Type B pancreatic cell (in vitro differentiated cells): ENCODE data around the gene RBP3. TPM values are rescaled to one million over a fixed set of nuclear protein-coding genes. Genes with fewer than 3 reads are reported as not detected.
A peak's percentile ranks its signal among the peaks of the same experiment; 100 is the strongest.

Source experiments
- DNase-seq: peaks from one replicate; pipeline ENCODE4 v3.0.0; 2021; ENCODE audit warnings: mixed read lengths; ENCODE audit not compliant: unreplicated experiment; ENCODE audit errors: extremely low spot score
- H3K27ac Mint-ChIP-seq: 2 replicates; pipeline ENCODE4 v1.8.0; 2021; ENCODE audit warnings: mild to moderate bottlenecking, mixed read lengths
- H3K27me3 Mint-ChIP-seq: 2 replicates; pipeline ENCODE4 v1.8.0; 2021; ENCODE audit warnings: mixed read lengths
- H3K36me3 Mint-ChIP-seq: 2 replicates; pipeline ENCODE4 v1.8.0; 2021; ENCODE audit warnings: mixed read lengths
- H3K4me1 Mint-ChIP-seq: one replicate; pipeline ENCODE4 v1.8.0; 2021; ENCODE audit warnings: mixed read lengths; ENCODE audit not compliant: unreplicated experiment
- H3K4me3 Mint-ChIP-seq: 2 replicates; pipeline ENCODE4 v1.8.0; 2021; ENCODE audit warnings: mild to moderate bottlenecking, mixed read lengths
- H3K9me3 Mint-ChIP-seq: 2 replicates; pipeline ENCODE4 v1.8.0; 2021; ENCODE audit warnings: mixed read lengths
- total RNA-seq: library from RNA; stranded (reverse); gene quantifications from 2 replicates; pipeline ENCODE4 v1.2.1, GENCODE V29; 2021; ENCODE audit warnings: low replicate concordance
- TF ChIP-seq, protein P1 (sequence below): fragments of 200-600 bp; sonication (generic); conservative IDR thresholded peaks from 2 replicates; pipeline ENCODE4 v1.5.0; 2021; ENCODE audit warnings: antibody characterized with exemption, mild to moderate bottlenecking

Gene RBP3
- total RNA-seq, 1 donor from 2014 or later: not detected

DNA sequence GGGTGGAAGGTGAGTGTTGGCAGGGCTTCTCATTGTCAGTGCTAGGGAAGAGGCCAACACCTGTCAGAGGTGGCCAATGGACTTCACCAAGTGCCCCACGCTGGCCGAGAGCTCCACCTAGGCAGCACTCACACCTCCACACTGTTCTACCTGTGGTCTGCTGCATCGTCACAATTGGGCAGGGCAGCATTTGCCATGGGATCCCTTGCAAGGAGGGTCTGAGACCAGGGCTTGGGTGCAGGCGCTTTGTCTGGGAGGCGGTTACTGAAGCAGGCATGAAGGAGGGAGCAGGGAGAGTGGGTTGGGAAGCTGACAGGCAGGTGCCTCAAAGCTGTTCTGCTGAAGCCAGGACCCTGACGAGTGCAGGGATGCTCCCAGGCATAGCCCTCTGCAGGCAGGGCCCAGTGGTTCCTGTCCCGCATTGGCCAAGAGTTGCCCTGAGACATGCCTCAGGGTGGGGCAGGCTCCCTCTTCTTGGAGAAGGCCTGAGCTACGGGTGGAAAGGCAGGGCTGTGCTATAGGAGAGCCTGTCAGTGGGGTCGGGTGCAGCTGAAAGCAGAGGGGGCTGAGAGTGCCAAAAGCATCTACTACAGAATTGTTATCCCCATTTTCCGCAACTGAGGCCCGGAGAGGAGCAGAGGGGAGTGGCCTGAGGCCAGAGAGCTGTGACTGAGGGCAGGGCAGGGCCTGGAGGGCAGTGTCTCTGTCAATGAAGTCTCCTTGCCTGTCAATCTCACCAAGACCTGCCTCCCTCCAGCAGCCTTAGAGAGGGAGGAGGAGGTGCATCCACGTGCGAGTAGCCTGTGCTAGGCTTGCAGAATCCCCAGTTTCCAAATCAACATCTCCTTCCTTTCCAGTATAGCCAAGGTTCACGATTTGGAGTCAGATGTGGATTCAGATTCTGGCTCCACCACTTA, 4.0 kb downstream of the RBP3 start:
- H3K27ac Mint-ChIP-seq: no peak overlapping the region
- H3K9me3 Mint-ChIP-seq: no peaks in the 10 kb centered on the region
- no peak overlapping the region for H3K4me3 Mint-ChIP-seq
- H3K4me1 Mint-ChIP-seq: no peaks in the 10 kb centered on the region
- DNase-seq: no peak
- H3K27me3 Mint-ChIP-seq: peaks cover 5% of the 10 kb centered on the region
- TF ChIP-seq, protein P1, sequence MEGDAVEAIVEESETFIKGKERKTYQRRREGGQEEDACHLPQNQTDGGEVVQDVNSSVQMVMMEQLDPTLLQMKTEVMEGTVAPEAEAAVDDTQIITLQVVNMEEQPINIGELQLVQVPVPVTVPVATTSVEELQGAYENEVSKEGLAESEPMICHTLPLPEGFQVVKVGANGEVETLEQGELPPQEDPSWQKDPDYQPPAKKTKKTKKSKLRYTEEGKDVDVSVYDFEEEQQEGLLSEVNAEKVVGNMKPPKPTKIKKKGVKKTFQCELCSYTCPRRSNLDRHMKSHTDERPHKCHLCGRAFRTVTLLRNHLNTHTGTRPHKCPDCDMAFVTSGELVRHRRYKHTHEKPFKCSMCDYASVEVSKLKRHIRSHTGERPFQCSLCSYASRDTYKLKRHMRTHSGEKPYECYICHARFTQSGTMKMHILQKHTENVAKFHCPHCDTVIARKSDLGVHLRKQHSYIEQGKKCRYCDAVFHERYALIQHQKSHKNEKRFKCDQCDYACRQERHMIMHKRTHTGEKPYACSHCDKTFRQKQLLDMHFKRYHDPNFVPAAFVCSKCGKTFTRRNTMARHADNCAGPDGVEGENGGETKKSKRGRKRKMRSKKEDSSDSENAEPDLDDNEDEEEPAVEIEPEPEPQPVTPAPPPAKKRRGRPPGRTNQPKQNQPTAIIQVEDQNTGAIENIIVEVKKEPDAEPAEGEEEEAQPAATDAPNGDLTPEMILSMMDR: no peak
- H3K36me3 Mint-ChIP-seq: no peaks in the 10 kb centered on the region

DNA sequence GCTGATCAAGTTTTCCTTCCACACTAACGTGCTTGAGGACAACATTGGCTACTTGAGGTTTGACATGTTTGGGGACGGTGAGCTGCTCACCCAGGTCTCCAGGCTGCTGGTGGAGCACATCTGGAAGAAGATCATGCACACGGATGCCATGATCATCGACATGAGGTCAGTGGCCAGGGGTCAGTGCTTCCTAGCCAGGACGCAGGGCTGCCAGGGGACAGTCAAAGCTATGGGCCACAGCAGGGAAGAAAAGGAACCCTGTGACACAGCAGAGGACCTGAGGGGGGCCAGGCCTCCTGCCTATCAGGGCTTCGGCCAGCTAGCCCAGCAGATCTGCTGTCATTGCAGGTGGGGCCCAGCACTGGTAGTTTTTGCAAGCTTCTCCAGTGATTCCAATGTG, 5.2 kb downstream of the RBP3 start:
- TF ChIP-seq, protein P1: no peak
- Mint-ChIP-seq H3K4me3 (no peak overlapping the region), H3K36me3 (no peaks in the 10 kb centered on the region), H3K27me3 (no peaks in the 10 kb centered on the region), H3K9me3 (no peaks in the 10 kb centered on the region), H3K4me1 (no peaks in the 10 kb centered on the region), H3K27ac (no peak overlapping the region)
- no peak for DNase-seq

DNA sequence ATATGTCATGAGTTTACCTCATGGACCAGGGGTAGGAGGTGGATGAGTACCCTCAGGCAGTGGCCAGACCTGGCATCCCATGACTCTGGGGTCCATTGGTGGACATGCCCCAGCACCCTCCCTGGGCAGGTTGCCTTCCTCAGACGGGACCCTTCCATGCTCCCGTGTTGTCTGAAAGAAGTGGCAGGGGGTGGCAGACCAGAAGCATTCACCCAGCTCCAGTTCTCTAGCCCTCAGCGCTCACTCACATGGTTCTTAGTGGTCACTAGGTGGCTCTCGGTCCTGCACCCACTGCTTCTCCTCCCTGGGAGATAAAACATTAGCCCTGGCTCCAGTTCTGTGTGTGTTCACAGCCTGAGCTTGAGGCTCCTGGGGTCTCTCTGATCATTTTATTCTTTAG, 6.0 kb downstream of the RBP3 start:
- TF ChIP-seq, protein P1: peak; percentile 27
- H3K27me3 Mint-ChIP-seq: no peaks in the 10 kb centered on the region
- DNase-seq: no peak
- H3K36me3 Mint-ChIP-seq: no peaks in the 10 kb centered on the region
- no peak overlapping the region for H3K27ac Mint-ChIP-seq
- H3K9me3 Mint-ChIP-seq: no peaks in the 10 kb centered on the region
- no peak overlapping the region for H3K4me3 Mint-ChIP-seq
- no peaks in the 10 kb centered on the region for H3K4me1 Mint-ChIP-seq

DNA sequence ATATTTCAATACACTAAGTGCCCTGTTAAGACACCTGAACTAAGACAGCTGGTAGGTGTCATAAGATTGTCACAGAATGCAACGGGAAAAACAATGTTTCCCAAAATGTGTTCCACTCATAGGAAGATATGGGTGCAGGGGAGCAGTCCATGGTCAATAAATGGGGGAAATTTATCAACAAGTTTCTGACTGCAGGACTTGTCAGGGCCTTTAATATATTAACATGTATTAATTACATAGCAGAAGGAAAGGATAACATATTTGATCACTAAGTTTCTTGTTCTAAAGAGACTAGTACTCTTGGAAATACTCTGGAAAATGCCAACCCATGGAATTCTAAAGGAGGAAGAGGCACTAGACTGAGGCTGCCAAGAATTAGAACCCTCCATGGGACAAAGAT, 6.7 kb downstream of the RBP3 start:
- no peaks in the 10 kb centered on the region for H3K27me3 Mint-ChIP-seq
- DNase-seq: no peak
- TF ChIP-seq, protein P1: no peak
- no peak overlapping the region for H3K4me3 Mint-ChIP-seq
- H3K36me3 Mint-ChIP-seq: no peaks in the 10 kb centered on the region
- no peak overlapping the region for H3K27ac Mint-ChIP-seq
- H3K9me3 Mint-ChIP-seq: no peaks in the 10 kb centered on the region
- no peaks in the 10 kb centered on the region for H3K4me1 Mint-ChIP-seq

DNA sequence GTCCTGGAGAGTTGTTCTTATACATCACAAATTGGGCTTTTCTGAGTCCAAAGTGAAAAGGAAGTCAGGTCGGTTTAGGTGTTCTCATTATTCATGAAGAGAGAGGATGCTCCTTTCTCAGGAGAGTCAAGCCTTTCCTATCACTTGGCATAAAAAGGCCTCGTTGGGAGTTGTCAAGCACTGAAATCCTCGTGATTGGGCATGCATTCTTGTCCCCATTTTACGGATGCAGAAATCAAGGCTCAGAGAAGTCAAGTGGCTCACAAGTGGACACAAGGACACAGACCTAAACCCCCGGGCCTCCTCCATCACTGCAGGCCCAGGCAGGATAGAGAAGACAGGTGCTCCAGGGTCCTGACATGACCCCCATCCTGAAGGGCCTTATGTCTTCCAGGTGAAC, 8.5 kb downstream of the RBP3 start:
- H3K4me1 Mint-ChIP-seq: no peaks in the 10 kb centered on the region
- H3K9me3 Mint-ChIP-seq: no peaks in the 10 kb centered on the region
- TF ChIP-seq, protein P1: no peak
- H3K4me3 Mint-ChIP-seq: no peak overlapping the region
- H3K27me3 Mint-ChIP-seq: no peaks in the 10 kb centered on the region
- H3K27ac Mint-ChIP-seq: no peak overlapping the region
- H3K36me3 Mint-ChIP-seq: no peaks in the 10 kb centered on the region
- DNase-seq: no peak
